ENCODE measurements around the gene DAZAP1.
"Not testable (repeated sequence)": the region's sequence is repeated elsewhere in the genome, so short reads cannot be mapped to it uniquely, and the experiment has no call there.

The DAZAP1 gene

GRCh38 chr19:1474765-1475351 is 67.5 kb downstream of the DAZAP1 start:
- DNase-seq: no peak

GRCh38 chr19:1475751-1476437 is 68.5 kb downstream of the DAZAP1 start:
- no peak for DNase-seq

GRCh38 chr19:1477056-1477455 is 69.7 kb downstream of the DAZAP1 start:
- not testable (repeated sequence) for DNase-seq

GRCh38 chr19:1478934-1479707 is 71.7 kb downstream of the DAZAP1 start, which contains the start of gene C19orf25:
TSS of gene C19orf25 (minus strand) at chr19:1479215. CDS start at chr19:1478903, 312 bp downstream.
- peak; percentile 68 for DNase-seq

- no peak for DNase-seq
Measured at GRCh38 chr19:1481224-1481892, 74.0 kb downstream of the DAZAP1 start.

GRCh38 chr19:1481893-1482360 is 74.5 kb downstream of the DAZAP1 start:
- no peak for DNase-seq

- no peak for DNase-seq
Measured at GRCh38 chr19:1482361-1483130, 75.2 kb downstream of the DAZAP1 start.

- no peak for DNase-seq
Measured at GRCh38 chr19:1483131-1483978, 76.0 kb downstream of the DAZAP1 start.

- DNase-seq: no peak
Measured at GRCh38 chr19:1483979-1484428, 76.6 kb downstream of the DAZAP1 start.
